ENCODE measurements around the gene GRM3.

The GRM3 gene

DNA sequence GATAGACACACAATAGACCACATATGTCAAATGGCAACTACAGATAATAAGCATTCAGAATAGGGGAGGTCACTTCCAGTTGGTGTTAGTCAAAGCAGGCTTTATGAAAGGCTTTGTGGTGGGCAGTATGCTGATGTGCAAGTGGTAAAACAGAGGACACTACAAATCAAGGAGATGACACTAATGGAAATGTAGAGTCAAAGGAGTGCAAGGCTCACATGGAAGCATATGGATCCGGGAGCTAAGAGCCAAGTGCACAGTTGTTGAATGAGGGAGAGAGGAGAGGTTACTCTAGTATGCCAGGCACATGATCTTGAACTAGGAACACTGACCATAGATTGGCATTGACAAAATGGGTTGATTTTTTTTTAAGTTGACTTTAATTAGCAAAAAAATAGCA is 62.7 kb downstream of the GRM3 start:
- DNase-seq = no peak

DNA sequence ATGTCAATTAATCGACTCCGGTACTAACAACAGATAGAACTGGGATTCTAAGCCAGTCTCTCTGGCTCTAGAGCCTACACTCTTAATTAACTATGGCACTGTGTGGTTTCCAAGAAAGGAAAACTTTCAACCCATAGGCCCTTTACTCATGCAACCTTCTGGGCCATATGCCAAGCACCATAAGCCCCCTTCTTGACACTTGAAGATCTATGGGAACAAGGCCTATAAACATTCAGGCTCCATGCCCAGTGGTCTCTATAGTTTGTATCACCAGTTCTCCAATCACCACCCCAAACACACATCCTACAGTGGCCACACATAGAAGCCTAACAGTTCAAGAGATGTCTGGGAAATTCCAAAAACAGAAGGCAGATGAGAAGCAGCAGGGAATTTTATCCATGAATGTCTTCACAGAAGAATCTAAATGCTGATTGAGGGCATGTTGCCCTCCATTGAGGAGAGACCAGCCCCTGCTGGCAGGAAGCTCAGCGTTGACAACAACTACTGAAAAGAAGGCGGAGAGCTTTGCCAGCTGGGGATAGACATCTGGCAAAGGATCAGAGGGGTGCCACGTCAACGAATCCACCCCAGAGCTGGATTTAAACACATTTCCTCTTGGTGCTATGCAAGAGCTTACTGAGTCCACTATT is 64.4 kb downstream of the GRM3 start:
- no peak for DNase-seq

DNA sequence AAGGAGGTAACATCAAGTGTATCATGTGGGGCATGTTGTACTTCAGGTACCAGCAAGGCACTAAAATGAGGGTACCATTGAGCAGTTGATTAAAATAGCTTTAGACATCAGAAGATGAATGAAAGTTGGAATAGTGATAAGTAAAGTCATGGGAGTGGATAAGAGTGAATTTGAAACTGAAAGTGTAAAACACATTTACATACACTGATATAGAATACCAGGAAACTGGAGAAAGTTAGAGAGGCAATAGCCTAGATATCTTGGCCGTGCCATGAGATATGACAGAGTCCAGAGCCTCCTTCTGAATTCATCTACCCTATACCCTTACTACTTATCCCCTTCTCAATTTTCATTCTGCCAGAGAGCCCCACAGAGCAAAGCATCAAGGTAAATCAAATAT is 76.6 kb downstream of the GRM3 start:
- no peak for DNase-seq

DNA sequence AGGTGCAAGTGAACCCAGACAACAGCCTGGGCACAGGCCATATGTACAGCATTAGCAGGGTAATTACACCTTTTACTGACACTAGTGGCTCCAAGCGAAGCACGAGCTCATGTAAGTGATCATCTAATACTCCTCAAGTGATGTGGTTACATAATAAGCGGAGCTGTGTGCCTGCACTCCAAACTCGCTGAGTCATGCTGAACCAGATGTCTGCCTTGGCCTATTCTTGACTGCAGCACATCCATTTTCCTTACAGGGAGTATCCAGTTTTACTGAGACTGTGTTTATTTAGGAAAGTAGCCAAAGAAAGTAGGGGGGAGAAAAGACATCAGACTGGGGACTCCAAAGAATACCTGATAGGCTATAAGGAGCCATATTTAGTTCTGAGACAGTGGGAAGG is 90.1 kb downstream of the GRM3 start:
- no peak for DNase-seq

GRCh38 chr7:86745013-86745745 is 101.5 kb downstream of the GRM3 start:
- no peak for DNase-seq

DNA sequence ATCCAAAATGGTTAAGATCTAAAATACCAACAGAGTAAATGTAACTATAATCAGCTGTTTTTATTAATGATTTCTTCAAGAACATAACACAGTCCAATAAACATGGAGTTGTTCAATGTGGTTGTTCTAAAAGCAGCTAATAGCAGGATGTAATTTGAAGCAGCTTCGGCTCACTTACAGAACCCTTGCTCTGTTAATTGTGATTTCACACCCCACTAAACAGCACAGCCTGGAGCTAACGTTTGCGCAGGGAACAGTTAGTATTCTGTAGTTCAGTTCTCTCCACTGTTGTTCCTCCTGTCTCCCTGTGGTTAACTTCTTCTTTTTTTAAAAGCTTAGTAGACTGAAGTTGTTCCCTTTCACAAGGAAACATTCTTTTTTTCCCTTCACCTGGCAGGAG is 104.0 kb downstream of the GRM3 start:
- DNase-seq = no peak

- DNase-seq = no peak
These were observed 104.5 kb downstream of the GRM3 start for GRCh38 chr7:86748201-86748600.

DNA sequence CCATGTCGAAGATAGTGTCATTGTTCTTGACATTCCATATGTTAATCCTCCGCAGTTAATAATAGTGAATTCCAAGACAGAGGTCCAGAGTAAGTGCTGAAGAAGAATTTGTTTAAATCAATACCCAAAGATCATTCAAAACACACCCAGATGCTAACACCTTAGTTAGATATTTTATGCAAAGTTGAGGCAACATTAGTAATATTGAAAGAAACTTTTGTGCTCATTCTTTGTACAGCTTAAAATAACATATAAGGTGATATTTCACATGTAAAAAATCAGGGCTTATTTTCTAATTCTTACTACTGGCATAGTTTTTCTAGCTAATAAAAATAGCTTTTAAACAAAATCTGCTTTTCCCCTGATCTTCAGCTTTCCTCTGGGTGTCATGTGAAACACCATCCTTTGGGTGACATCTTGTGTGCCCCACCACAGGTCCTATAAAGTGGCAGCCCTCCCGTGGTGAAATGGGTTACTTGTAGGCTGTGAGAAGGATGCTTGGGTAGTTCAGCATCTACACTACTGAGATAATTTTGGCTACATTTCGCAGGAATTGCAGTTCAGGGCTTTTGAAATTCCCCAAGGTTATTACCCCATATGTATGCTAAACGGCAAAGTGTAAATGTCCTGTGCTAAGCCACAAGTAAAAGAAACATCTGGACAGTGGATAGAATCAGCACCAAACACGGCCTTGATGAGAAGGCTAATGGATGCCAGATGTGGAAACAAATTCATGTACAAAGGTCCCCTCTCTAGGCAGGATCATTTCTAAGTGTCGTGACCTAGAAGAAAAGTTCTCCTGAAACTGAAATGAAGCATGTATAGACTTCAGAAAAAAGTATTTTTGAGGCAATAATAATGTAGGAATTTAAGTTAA is 105.4 kb downstream of the GRM3 start:
- no peak for DNase-seq

DNA sequence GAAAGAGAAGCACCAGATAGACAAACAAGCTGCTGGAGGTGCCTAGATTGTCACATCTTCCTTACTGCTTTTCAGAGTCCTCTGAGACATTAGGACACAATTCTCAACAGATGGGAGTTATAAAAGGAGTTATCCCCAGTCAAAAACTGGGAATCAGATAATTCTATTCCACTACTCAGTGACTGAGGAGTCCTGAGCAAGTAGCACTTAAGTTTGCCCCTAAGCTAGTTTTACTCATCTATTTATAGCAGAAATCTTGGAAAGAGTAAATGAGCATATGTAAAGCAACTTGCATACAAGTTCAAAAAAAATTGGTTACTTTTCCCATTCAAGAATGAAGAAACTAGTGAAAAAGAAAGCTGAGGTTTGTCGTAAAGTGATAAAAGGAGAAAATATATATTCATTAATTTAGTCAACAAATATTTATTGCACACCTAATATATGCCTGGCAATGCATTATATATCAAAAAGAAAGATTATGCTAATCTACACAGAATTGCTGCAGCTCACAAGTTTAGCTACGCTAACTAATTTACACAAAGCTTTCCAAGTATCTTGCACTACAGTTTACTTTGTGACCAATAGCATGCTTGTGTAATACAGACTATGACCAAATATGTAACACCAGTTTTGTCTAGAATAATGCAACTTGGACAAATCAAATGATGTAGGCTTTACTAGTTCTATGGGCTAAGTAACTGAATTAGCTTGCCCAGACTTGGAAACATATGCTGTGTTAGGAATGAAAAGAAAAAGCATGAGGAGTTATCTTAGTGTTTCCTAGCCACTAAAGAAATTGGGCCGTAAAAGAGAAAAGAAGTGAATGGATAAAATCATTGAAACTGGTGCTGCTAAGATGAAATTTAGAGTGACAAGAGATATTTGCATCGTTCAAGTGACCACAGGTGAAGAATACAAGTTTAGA is 106.3 kb downstream of the GRM3 start:
- no peak for DNase-seq

DNA sequence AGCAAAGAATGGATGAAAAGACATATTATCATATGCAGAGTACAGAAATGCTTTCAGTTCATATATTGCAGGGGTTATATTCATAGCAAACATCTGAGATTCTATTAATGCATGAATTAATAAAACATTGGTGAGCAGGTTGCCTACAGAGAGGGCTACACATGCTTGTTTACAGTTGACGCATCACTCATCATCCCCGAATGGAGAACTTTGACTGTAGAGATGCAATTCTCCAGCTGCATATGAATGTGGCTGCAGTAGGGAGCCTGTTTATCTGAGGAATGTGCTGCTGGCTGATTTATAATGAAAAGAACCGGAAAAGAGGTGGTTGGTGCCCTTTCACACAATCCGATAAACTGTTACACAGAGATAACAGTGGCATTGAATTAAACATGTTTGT is 116.5 kb downstream of the GRM3 start:
- no peak for DNase-seq

DNA sequence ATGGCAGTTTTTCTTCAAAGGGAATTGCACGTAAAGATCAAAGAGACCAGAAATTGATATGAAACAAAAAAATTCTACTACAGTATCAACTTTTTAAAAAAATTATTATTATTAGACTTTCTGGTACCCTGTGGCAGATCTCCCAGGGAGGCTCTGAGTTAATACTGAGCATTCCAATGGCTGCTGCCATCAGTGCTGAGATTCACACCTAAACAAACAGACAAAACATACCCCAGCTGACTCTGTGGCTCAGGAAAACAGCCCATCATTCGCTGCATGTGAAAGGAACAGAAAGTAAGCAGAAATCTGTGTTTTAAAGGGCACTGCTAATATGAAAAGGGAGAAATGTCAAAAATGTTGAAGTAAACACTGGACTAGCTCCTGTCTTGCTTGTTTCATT is 118.4 kb downstream of the GRM3 start:
- no peak for DNase-seq

GRCh38 chr7:86765931-86766330 is 122.2 kb downstream of the GRM3 start:
- DNase-seq = no peak

DNA sequence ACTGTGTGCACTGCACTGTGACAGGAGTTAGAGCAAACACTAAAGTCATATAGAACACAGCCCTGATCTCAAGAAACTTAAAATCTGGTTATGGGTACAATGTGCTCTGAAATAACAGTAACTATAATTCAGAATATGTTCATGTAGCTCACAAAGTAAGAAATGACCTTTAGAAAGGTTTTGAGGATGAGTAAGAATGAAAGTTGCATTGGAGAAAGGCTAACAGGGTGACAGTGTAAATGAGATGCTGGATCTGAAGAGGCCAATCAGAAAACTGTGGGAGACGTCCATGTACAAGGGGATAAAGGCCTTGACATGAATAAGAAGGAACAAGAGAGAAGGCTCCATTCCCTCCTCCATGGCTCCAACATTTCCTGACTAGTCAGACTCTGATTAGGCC is 124.7 kb downstream of the GRM3 start:
- no peak for DNase-seq

GRCh38 chr7:86768967-86769760 is 125.5 kb downstream of the GRM3 start:
- no peak for DNase-seq

- DNase-seq = no peak
These were observed 129.6 kb downstream of the GRM3 start for GRCh38 chr7:86773309-86773708.

GRCh38 chr7:86775203-86775602 is 131.5 kb downstream of the GRM3 start:
- no peak for DNase-seq

DNA sequence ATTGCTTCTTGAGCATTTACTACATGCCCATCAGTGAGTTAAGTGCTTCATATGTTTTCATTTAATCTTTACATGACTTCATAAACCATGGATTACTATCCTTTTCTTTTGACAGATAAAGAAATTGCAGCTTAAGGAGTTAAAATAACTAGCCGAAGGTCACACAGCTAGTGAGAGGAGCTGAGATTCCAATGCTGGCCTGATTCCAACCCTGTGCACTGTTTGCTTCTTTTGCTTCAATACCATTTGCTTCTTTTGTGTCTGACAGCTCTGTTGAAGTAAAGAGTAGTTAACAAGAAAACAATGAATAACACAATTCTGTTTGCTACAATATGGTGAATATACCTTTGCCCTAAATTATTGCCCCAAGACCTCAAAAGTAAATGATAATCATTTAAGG is 132.4 kb downstream of the GRM3 start:
- no peak for DNase-seq

GRCh38 chr7:86778271-86778670 is 134.6 kb downstream of the GRM3 start:
- no peak for DNase-seq

DNA sequence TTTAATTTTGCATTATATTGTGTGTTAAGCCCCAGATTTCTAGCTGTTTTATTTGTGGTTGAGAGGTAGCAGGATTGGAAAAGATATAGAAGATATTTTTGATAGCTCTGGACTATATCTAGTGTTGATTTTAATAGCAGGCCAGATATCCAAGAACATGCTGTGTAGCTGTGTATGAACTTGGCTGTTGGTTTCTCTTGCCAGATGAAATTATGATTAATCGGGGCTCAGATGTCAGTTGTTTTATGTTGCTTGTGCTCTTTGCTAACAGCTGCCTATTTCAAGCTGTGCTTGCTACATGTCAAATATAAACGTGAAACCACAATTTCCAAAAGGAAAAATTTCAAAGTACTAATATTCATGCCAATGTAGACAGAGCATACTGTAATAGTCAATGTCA is 141.1 kb downstream of the GRM3 start:
- DNase-seq = no peak

DNA sequence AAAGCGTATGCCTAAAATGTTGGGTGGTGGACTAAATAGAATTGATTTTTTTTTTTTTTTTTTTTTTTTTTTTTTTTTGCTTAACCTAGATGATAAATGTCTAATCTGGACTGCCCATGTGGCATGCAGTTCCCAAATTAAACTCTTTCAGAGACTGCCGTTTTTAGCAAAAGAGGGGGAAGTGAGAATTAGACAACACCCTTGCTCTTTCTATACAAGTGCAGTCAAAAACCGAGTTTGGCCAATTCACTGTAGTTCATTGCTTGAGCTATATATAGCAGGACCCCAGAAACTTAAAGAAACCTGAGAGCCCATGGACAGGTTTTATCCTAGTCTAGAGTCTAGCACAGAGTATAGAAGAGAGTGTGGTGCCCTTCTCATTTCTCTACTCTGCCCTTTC is 141.9 kb downstream of the GRM3 start:
- DNase-seq = no peak

GRCh38 chr7:86786376-86786775 is 142.7 kb downstream of the GRM3 start:
- no peak for DNase-seq

GRCh38 chr7:86788948-86789347 is 145.2 kb downstream of the GRM3 start:
- no peak for DNase-seq

Data from activated CD4-positive, alpha-beta T cell treated with anti-CD3 and anti-CD28 coated beads, Interleukin-2, amount 50 U/mL, for 16 hours (primary cell).